Adrenal gland (tissue), 5 donors: ENCODE data around the gene CDH15.
"Not testable (repeated sequence)": the region's sequence is repeated elsewhere in the genome, so short reads cannot be mapped to it uniquely, and the experiment has no call there.

Experiments used
- CTCF ChIP-seq, 6 experiments: fragments of 450-650 bp in 4 of 6; fragments of 200-600 bp in 2 of 6; sonication (generic) in 1 of 6; IDR thresholded peaks; 1 replicate in 5 of 6; 2 replicates in 1 of 6; pipeline versions ENCODE4 v1.5.1 to v1.8.0; 2016 to 2021; ENCODE audit warnings: antibody characterized with exemption in 6 of 6, mild to moderate bottlenecking in 2 of 6, moderate library complexity in 1 of 6
- POLR2A ChIP-seq, 2 donors: fragments of 450-650 bp; IDR thresholded peaks; one replicate each; pipeline ENCODE4 v1.6.1; 2017; ENCODE audit warnings: antibody characterized with exemption in 2 of 2, mild to moderate bottlenecking in 2 of 2, moderate library complexity in 1 of 2
- donor health status: DM: no; HTN: no; CAD: no.

DNA sequence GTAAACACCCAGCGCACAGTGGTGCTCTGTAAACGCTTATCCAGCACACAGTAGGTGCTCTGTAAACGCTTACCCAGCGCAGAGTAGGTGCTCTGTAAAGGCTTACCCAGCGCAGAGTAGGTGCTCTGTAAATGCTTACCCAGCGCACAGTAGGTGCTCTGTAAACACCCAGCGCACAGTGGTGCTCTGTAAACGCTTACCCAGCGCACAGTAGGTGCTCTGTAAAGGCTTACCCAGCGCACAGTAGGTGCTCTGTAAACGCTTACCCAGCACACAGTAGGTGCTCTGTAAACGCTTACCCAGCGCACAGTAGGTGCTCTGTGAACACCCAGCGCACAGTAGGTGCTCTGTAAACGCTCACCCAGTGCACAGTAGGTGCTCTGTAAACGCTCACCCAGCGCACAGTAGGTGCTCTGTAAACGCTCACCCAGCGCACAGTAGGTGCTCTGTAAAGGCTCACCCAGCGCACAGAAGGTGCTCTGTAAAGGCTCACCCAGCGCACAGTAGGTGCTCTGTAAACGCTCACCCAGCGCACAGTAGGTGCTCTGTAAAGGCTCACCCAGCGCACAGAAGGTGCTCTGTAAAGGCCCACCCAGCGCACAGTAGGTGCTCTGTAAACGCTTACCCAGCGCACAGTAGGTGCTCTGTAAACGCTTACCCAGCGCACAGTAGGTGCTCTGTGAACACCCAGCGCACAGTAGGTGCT, 14.5 kb downstream of the CDH15 start:
- not testable (repeated sequence) for TF ChIP-seq POLR2A, CTCF (IDR thresholded peaks at IDR 0.05)
